HG02938 (cell line): ENCODE data around the gene GCNT2.
A peak's percentile ranks its signal among the peaks of the same experiment; 100 is the strongest.
"Not testable (repeated sequence)": the region's sequence is repeated elsewhere in the genome, so short reads cannot be mapped to it uniquely, and the experiment has no call there.

Experiments
- ATAC-seq: cut with Tn5 transposase; IDR thresholded peaks from one replicate; pipeline ENCODE4 v1.9.1; 2021; ENCODE audit warnings: mild to moderate bottlenecking, moderate library complexity; ENCODE audit not compliant: unreplicated experiment

Gene GCNT2

GRCh38 chr6:10577112-10577511, 56.0 kb downstream of the GCNT2 start:
- no peak for ATAC-seq

- ATAC-seq, result no peak
Observed at GRCh38 chr6:10578723-10579122, 57.6 kb downstream of the GCNT2 start.

GRCh38 chr6:10579803-10580202, 58.7 kb downstream of the GCNT2 start:
- ATAC-seq, result no peak

GRCh38 chr6:10580570-10580969, 59.4 kb downstream of the GCNT2 start:
- no peak for ATAC-seq

GRCh38 chr6:10581402-10581801, 60.3 kb downstream of the GCNT2 start:
- not testable (repeated sequence) for ATAC-seq

- ATAC-seq, result no peak
Observed at GRCh38 chr6:10582774-10583508, 61.8 kb downstream of the GCNT2 start.

GRCh38 chr6:10583509-10583901, 62.4 kb downstream of the GCNT2 start:
- ATAC-seq, result no peak

GRCh38 chr6:10584607-10585006, 63.5 kb downstream of the GCNT2 start:
- ATAC-seq, result no peak

GRCh38 chr6:10585209-10585845, 64.2 kb downstream of the GCNT2 start:
- no peak for ATAC-seq

- no peak for ATAC-seq
Observed at GRCh38 chr6:10586302-10586701, 65.2 kb downstream of the GCNT2 start.

GRCh38 chr6:10587656-10588406, 66.7 kb downstream of the GCNT2 start:
- no peak for ATAC-seq

- ATAC-seq, result no peak
Observed at GRCh38 chr6:10588562-10589428, 67.6 kb downstream of the GCNT2 start.

- ATAC-seq, result no peak
Observed at GRCh38 chr6:10589429-10589727, 68.2 kb downstream of the GCNT2 start.

- no peak for ATAC-seq
Observed at GRCh38 chr6:10589983-10590382, 68.8 kb downstream of the GCNT2 start.

GRCh38 chr6:10591422-10592160, 70.4 kb downstream of the GCNT2 start:
- no peak for ATAC-seq

GRCh38 chr6:10595731-10596664, 74.8 kb downstream of the GCNT2 start:
- peak; percentile 60 for ATAC-seq

- no peak for ATAC-seq
Observed at GRCh38 chr6:10597499-10598001, 76.4 kb downstream of the GCNT2 start.

- no peak for ATAC-seq
Observed at GRCh38 chr6:10598084-10598960, 77.2 kb downstream of the GCNT2 start.
